ENCODE measurements around the gene EML1.

The EML1 gene

GRCh38 chr14:99910337-99911309, 117.4 kb downstream of the EML1 start:
- Histone ChIP-seq H3K9me3 (ENCODE audit: insufficient read depth, low read depth, low read length) (no peaks in the 10 kb centered on the region), H3K4me3 (ENCODE audit: low read length) (no peak overlapping the region), H3K27ac (ENCODE audit: low read depth, low read length) (no peak overlapping the region), H3K9ac (ENCODE audit: low read depth, low read length) (no peak overlapping the region), H3K4me1 (ENCODE audit: insufficient read depth, low read length) (peaks cover 13% of the 10 kb centered on the region; the same call in 1 of the 2 replicates), H3K27me3 (ENCODE audit: insufficient read depth, low read length) (no peaks in the 10 kb centered on the region), H3K36me3 (ENCODE audit: insufficient read depth, low read length) (peaks cover 48% of the 10 kb centered on the region)
- 94% methylated on average over 11 of the region's 11 CpGs for WGBS

DNA sequence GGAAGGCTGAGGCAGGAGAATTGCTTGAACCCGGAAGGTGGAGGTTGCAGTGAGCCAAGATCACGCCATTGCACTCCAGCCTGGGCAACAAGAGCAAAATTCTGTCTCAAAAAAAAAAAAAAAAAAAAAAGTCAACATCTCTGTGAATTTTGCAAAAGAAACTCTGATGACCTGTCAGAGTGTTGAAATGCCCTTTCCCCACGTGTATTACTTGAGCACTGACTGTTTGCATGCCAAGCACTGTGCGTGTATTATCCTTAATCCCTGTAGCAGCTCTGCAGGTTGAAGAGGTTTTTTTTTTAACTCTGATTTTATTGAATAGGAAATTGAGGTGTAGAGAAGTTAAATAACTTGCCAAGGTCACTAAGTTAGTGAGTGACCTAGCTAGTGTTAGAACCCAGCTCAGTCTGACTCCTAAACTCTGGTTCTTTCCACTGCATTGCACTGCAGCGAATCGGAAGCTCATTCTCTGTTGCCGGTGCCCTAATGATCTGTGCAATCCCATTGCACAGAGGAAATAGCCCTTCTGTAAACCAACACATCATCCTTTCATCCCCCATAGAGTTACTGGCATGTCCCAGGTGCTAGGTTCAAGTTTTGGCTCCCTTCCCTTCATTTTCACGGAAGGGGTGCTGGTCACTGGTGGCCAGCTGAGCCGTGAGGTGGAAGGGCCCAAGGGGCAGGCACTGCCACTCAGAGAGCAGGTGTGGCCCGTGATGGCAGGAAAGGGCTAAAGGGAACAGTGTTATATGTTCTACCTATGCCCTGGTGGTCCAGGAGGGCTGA, 122.3 kb downstream of the EML1 start:
- Histone ChIP-seq H3K36me3 (ENCODE audit: insufficient read depth, low read length) (peaks cover 49% of the 10 kb centered on the region), H3K9me3 (ENCODE audit: insufficient read depth, low read depth, low read length) (no peaks in the 10 kb centered on the region), H3K4me3 (ENCODE audit: low read length) (no peak overlapping the region), H3K27ac (ENCODE audit: low read depth, low read length) (no peak overlapping the region), H3K9ac (ENCODE audit: low read depth, low read length) (no peak overlapping the region), H3K4me1 (ENCODE audit: insufficient read depth, low read length) (peaks cover 4% of the 10 kb centered on the region; the same call in 1 of the 2 replicates), H3K27me3 (ENCODE audit: insufficient read depth, low read length) (no peaks in the 10 kb centered on the region)
- 91% methylated on average over 10 of the region's 10 CpGs for WGBS

DNA sequence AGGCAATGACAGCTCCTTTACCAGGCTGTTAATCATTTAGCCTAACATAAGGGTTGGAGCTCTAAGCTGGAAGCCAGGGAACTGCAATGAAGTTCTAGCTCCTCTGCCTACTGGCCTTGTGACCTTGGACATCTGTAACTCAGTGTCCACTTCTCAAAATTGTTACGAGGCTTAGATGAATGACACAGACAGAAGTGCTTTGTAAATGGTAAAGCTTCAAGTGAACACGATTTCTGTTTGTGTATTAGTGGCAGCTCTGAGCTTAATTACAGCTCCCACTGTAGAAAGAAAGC, 122.8 kb downstream of the EML1 start:
- Histone ChIP-seq H3K4me3 (ENCODE audit: low read length) (no peak overlapping the region), H3K9me3 (ENCODE audit: insufficient read depth, low read depth, low read length) (no peaks in the 10 kb centered on the region), H3K4me1 (ENCODE audit: insufficient read depth, low read length) (peaks cover under 1% of the 10 kb centered on the region; the same call in 1 of the 2 replicates), H3K36me3 (ENCODE audit: insufficient read depth, low read length) (peaks cover 49% of the 10 kb centered on the region), H3K27ac (ENCODE audit: low read depth, low read length) (no peak overlapping the region), H3K27me3 (ENCODE audit: insufficient read depth, low read length) (no peaks in the 10 kb centered on the region), H3K9ac (ENCODE audit: low read depth, low read length) (no peak overlapping the region)
- WGBS = 94% methylated on average over 2 of the region's 2 CpGs

DNA sequence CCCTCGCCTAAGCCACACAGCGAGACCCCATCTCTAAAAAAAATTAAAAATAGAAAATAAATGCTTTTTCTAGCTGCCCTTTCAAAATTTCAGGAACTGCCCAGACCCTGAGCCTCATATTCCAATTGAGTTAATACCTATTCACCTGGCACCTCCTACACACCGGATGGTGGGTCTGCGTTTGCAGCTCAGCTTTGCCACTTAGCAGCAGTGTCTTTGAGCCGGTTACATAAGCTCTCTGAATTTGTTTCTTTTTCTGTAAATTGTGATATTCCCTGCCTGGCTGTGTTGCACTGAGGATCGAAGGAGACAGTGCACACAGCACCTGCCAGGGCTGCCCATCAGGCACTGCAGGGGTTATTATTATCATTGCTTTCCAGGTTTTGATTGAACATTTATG, 125.6 kb downstream of the EML1 start:
- no peaks in the 10 kb centered on the region for H3K27me3 ChIP-seq (ENCODE audit: insufficient read depth, low read length)
- no peaks in the 10 kb centered on the region for H3K4me1 ChIP-seq (ENCODE audit: insufficient read depth, low read length)
- H3K9ac ChIP-seq (ENCODE audit: low read depth, low read length) = no peak overlapping the region
- H3K36me3 ChIP-seq (ENCODE audit: insufficient read depth, low read length) = peaks cover 46% of the 10 kb centered on the region
- H3K4me3 ChIP-seq (ENCODE audit: low read length) = no peak overlapping the region
- H3K27ac ChIP-seq (ENCODE audit: low read depth, low read length) = no peak overlapping the region
- WGBS = 86% methylated on average over 6 of the region's 6 CpGs
- H3K9me3 ChIP-seq (ENCODE audit: insufficient read depth, low read depth, low read length) = no peaks in the 10 kb centered on the region

GRCh38 chr14:99921425-99921824, 128.2 kb downstream of the EML1 start:
- H3K9me3 ChIP-seq (ENCODE audit: insufficient read depth, low read depth, low read length) = no peaks in the 10 kb centered on the region
- H3K36me3 ChIP-seq (ENCODE audit: insufficient read depth, low read length) = peaks cover 28% of the 10 kb centered on the region; the same call in 1 of the 2 replicates
- no peak overlapping the region for H3K27ac ChIP-seq (ENCODE audit: low read depth, low read length)
- H3K27me3 ChIP-seq (ENCODE audit: insufficient read depth, low read length) = no peaks in the 10 kb centered on the region
- H3K4me3 ChIP-seq (ENCODE audit: low read length) = no peak overlapping the region
- 92% methylated on average over 4 of the region's 4 CpGs for WGBS
- no peaks in the 10 kb centered on the region for H3K4me1 ChIP-seq (ENCODE audit: insufficient read depth, low read length)
- H3K9ac ChIP-seq (ENCODE audit: low read depth, low read length) = no peak overlapping the region

GRCh38 chr14:99924379-99924778, 131.2 kb downstream of the EML1 start:
- Histone ChIP-seq H3K9ac (ENCODE audit: low read depth, low read length) (no peak overlapping the region), H3K36me3 (ENCODE audit: insufficient read depth, low read length) (peaks cover 19% of the 10 kb centered on the region; the same call in 1 of the 2 replicates), H3K4me1 (ENCODE audit: insufficient read depth, low read length) (no peaks in the 10 kb centered on the region), H3K4me3 (ENCODE audit: low read length) (no peak overlapping the region), H3K9me3 (ENCODE audit: insufficient read depth, low read depth, low read length) (peaks cover 5% of the 10 kb centered on the region), H3K27ac (ENCODE audit: low read depth, low read length) (no peak overlapping the region), H3K27me3 (ENCODE audit: insufficient read depth, low read length) (no peaks in the 10 kb centered on the region)
- no CpG with 5 or more reads among the region's 1 CpG for WGBS

DNA sequence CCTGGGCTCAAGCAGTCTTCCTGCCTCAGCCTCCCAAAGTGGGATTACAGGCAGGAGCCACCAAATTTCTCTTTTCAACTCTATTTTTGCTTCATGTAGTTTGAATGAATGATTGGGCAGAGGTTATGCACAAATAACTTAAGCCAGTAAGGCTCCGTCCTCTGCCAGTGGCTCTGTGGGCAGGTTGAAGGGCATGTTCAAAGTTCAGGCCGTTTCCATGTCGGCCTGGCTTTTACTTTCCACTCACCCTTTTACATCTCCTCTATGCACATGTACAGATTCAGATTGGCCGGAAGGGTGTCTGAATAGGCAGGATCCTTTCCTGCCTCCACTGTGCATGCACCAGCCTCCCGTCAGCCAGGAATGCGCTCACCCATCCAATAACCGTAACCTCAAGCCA, 132.3 kb downstream of the EML1 start:
- Histone ChIP-seq H3K9ac (ENCODE audit: low read depth, low read length) (no peak overlapping the region), H3K27me3 (ENCODE audit: insufficient read depth, low read length) (no peaks in the 10 kb centered on the region), H3K27ac (ENCODE audit: low read depth, low read length) (no peak overlapping the region), H3K36me3 (ENCODE audit: insufficient read depth, low read length) (peaks cover 19% of the 10 kb centered on the region; the same call in 1 of the 2 replicates), H3K4me1 (ENCODE audit: insufficient read depth, low read length) (no peaks in the 10 kb centered on the region), H3K9me3 (ENCODE audit: insufficient read depth, low read depth, low read length) (peaks cover 5% of the 10 kb centered on the region), H3K4me3 (ENCODE audit: low read length) (no peak overlapping the region)
- WGBS = 96% methylated on average over 7 of the region's 7 CpGs

DNA sequence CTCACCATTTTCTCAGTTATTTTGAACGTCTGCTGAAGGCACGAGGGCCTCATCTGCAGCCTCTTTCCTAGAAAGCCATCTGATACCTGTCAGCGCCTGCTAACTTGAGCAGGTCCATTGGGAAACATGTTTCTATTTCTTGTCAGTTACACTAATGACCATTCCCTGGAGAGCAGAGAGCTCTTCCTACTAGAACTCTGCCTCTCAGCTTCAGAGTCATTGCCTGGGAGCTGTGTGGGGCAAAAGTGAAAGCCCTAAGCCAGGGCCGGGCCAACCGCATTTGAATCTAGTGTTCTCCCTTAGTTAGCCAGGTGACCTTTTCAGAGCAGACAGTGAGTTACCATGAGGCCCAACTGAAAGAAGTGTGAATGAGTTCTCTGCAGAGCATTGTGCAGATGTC, 135.8 kb downstream of the EML1 start:
- Histone ChIP-seq H3K27ac (ENCODE audit: low read depth, low read length) (no peak overlapping the region), H3K4me1 (ENCODE audit: insufficient read depth, low read length) (no peaks in the 10 kb centered on the region), H3K4me3 (ENCODE audit: low read length) (no peak overlapping the region), H3K36me3 (ENCODE audit: insufficient read depth, low read length) (peaks cover 4% of the 10 kb centered on the region; the same call in 1 of the 2 replicates), H3K9ac (ENCODE audit: low read depth, low read length) (no peak overlapping the region), H3K9me3 (ENCODE audit: insufficient read depth, low read depth, low read length) (peaks cover 5% of the 10 kb centered on the region), H3K27me3 (ENCODE audit: insufficient read depth, low read length) (no peaks in the 10 kb centered on the region)
- 91% methylated on average over 5 of the region's 5 CpGs for WGBS

DNA sequence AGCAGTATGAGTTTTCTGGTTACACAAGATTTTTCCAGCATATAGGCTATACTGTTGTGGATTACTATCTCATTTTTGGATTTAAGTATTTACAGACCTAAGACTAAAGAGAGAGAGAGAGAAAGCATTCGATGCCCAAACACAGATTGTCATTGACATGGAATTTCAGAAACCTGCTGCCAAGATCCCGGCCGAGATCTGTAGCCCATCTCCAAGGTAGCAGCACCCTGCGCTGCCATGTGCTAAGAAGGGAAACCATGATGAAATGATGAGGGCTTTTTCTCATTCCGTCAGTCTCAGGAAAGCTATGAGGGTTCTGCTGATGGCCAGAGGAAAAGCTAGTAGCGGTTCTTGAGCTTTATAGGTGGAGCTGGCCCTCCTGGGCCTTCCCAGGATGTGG, 136.4 kb downstream of the EML1 start:
- 95% methylated on average over 6 of the region's 6 CpGs for WGBS

GRCh38 chr14:99930420-99931274, 137.4 kb downstream of the EML1 start:
- Histone ChIP-seq H3K36me3 (ENCODE audit: insufficient read depth, low read length) (peaks cover 4% of the 10 kb centered on the region; the same call in 1 of the 2 replicates), H3K27me3 (ENCODE audit: insufficient read depth, low read length) (no peaks in the 10 kb centered on the region), H3K9me3 (ENCODE audit: insufficient read depth, low read depth, low read length) (peaks cover 5% of the 10 kb centered on the region), H3K4me1 (ENCODE audit: insufficient read depth, low read length) (no peaks in the 10 kb centered on the region), H3K27ac (ENCODE audit: low read depth, low read length) (no peak overlapping the region), H3K9ac (ENCODE audit: low read depth, low read length) (no peak overlapping the region), H3K4me3 (ENCODE audit: low read length) (no peak overlapping the region)
- 95% methylated on average over 5 of the region's 6 CpGs for WGBS

More for the DNA sequence above, 136.4 kb downstream of the EML1 start:
- Histone ChIP-seq H3K36me3 (ENCODE audit: insufficient read depth, low read length) (peaks cover 4% of the 10 kb centered on the region; the same call in 1 of the 2 replicates), H3K4me1 (ENCODE audit: insufficient read depth, low read length) (no peaks in the 10 kb centered on the region), H3K4me3 (ENCODE audit: low read length) (no peak overlapping the region), H3K9ac (ENCODE audit: low read depth, low read length) (no peak overlapping the region), H3K27ac (ENCODE audit: low read depth, low read length) (no peak overlapping the region), H3K27me3 (ENCODE audit: insufficient read depth, low read length) (no peaks in the 10 kb centered on the region), H3K9me3 (ENCODE audit: insufficient read depth, low read depth, low read length) (peaks cover 5% of the 10 kb centered on the region)
